GM19397 (cell line): Measurements from ENCODE around the gene SH2D5.
A peak's percentile ranks its signal among the peaks of the same experiment; 100 is the strongest.

Experiments used
- ATAC-seq: cut with Tn5 transposase; IDR thresholded peaks from one replicate; pipeline ENCODE4 v1.9.1; 2021; ENCODE audit warnings: mild to moderate bottlenecking, moderate library complexity; ENCODE audit not compliant: unreplicated experiment

Gene SH2D5

DNA sequence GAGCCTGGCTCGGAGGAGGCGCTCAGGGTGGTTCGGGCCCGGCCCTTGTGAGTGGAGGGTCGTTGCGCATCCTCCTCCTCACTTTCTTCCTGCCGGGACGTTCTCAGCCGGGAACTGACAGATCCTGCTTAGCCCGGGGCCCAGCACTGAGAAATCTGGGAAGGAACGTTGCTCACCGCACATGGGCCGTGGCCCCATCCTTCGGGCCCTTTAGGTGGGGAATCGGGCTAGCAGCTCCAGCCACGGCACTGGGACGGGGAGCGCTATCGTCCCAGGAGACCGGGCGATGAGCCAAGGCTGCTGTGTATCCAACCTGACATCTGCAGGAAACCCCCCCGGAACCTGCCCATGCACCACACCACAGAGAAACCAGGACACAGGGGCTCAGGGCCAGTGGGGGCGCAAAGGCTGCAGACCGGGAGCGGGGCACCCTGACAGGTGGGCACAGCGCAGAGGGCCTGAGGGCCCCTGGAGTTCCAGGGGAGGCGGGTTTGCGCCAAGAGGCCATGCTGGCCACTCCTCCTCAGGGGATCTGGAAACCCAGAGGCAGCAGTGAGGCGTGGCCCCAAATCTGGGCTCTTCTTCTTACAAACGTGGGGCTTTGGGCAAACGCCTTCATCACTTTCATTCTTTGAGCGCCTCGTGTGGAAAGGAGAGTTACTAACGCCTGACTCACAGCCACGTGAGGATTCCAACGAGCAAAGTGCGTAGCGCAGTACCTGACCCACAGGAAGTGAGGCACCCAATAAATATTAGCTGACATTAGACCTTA, at the start of gene SH2D5:
Gene SH2D5 (minus strand): TSS at position 116 of the 772 bp plus-strand sequence. CDS start 4,659 bp downstream, outside the sequence.
- peak; percentile 47 for ATAC-seq

DNA sequence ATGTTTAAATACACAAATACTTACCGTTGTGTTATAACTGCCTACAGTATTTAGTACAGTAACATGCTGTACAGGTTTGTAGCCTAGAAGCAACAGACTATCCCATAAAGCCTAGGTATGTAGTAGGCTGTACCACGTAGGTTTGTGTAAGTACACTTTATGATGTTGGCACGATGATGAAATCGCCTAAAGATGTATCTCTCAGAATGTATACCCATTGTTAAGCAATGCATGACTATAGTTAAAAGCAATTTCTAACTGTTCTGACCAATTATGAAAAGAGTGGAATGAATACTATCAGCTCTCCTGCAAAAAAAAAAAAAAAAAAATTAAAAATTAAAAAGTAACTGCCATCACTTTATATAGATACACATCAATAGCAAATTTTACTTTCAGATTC, 43.2 kb upstream of the SH2D5 start:
- no peak for ATAC-seq

DNA sequence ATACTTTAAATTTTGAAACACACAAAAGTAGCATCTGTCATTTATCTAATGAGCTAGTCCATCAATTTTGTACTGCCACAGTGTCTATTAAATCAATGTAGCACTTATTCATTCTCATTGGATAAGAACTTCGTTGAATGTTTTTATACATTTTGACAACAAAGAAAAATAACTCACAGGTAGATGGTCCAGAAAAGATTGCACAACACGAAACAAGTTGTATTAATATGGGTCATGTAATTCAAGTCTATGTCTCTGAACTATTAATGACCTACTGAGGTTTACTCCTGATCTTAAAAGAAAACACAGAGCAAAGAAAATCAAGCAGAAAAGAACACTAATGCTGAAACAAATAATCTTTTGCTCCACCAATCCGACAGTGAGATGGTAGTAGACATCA, 39.3 kb upstream of the SH2D5 start:
- ATAC-seq, result no peak

DNA sequence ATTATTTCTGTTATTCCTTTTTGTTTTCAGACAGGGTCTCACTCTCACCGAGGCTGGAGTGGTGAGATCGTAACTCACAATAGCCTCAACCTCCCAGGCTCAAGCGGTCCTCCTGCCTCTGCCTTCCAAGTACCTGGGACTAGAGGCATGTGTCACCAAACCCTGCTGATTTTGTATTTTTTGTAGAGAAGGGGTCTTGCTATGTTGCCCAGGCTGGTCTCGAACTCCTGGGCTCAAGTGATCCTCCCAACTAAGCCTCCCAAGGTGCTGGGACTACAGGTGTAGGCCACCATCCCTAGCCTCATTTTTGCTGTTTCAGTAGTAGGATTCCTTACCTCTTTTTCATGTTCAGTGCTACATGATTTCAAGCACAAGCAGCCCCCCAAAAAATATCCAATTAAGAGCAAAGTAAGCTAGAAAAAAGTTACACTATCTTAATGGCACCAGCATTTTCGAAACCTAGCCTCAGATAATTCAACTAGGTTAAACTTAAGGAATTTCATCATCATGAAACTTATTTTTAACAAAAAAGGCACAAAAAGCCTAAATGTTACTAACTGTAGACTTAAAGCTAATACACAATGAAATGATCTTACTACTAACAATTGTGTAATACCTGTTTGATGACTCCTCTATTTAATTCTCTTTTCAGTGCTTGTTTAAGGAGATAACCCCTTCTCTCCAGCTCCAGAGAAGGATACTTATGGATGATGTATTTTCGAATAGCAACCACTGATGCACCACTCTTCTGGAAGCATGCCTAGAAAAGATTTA, 38.0 kb upstream of the SH2D5 start:
- ATAC-seq, result no peak

DNA sequence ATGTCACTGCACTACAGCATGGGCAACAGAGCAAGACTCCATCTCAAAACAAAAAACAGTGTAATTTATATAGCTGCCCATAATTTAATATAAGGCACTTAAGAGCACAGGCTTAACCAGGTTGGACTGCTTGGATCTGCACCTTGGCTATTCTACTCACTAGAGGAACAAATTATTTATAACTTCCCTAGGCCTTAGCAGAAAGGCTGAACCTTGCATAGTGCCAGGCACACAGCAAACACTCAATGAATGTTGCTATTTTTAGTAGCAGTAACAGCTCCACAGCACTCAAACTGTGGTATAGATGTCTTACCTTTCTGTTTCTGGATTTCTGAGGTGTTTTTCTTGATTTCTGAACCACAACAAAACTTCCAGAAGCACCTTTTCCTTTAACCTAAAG, 34.8 kb upstream of the SH2D5 start:
- no peak for ATAC-seq

DNA sequence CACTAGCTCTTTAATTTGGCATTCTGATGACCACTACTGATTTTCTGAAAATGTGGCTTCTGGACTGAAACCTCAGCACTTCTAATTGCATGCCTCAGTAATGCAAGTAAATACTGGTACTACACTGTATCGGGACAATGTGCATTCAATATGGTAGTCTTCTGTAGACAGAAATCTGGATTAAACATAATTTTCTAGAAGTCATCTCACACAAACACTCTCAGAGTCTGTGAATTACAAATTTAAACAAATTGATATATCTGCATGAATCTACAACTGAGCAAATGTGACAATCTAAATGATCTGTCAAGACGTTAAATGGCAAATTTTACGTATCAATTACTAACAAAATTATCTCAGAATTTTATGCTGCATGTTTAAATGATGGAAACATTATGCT, 30.9 kb upstream of the SH2D5 start:
- ATAC-seq, result no peak

DNA sequence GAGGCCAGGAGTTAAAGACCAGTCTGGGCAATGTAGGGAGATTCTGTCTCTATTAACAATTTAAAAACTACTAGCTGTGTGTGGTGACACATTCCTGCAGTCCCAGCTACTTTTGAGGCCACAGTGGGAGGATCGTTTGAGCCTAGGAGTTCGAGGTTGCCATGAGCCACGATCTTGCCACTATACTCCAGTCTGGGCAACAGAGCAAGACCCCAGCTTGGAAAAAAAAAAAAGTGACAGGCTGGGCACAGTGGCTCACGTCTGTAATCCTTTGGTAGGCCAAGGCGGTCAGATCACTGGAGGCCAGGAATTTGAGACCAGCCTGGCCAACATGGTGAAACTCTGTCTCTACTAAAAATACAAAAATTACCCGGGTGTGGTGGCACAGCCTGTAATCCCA, 27.8 kb upstream of the SH2D5 start:
- ATAC-seq, result no peak

DNA sequence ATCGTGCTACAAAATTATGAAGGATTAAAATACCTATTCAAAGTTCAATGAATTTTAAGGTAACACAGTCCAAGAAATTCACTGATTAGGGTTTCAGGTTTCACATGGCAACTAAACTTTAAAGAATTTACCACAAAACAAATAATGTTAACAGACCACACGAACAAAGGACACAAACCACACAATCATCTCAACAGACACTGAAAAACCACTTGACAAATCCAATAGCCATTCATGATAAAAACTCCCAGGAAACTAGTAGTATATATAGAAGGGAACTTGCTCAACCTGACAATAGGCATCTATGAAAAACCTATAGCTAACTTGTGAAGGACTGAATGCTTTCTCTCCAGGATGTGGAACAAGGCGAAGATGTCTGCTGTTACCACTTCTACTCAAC, 21.1 kb upstream of the SH2D5 start:
- ATAC-seq, result no peak

DNA sequence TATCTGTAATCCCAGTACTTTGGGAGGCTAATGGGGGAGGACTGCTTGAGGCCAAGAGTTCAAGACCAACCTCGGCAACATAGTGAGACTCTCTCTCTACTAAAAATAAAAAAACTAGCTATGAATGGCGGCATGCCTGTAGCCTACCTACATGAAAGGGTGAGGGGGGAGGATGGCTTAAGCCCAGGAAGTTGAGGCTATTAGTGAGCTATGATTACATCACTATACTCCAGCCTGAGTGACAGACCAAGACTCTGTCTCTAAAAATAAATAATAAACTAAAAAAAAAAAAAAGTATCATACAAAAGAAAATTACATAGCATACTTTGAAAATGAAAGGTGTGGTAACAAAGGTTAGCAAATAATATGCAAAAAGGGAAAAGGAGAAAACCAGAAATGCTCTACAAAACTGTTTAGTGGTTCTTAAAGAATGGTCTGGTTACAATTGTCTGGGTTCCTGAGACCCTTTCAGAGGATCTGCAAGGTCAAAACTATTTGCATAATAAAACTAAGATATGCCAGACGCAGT, 19.0 kb upstream of the SH2D5 start:
- no peak for ATAC-seq

DNA sequence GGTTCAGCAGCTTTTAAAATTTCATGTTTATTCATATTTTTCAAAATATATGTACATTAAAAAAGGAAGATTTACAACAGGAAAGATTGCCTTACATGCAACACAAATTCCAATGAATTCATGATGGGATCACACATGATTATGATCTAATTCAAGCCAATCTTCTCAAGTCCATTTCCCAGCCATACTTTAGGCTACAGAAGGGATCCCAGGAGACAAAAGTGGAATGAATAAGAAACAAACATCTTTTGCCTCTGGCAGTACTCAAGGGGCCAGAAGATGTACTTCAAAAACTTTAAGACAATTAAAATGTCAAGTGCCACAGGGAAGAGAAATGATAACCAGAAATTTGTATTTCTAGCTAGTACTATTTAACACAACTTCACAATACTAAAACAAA, 10.2 kb upstream of the SH2D5 start:
- ATAC-seq, result no peak

DNA sequence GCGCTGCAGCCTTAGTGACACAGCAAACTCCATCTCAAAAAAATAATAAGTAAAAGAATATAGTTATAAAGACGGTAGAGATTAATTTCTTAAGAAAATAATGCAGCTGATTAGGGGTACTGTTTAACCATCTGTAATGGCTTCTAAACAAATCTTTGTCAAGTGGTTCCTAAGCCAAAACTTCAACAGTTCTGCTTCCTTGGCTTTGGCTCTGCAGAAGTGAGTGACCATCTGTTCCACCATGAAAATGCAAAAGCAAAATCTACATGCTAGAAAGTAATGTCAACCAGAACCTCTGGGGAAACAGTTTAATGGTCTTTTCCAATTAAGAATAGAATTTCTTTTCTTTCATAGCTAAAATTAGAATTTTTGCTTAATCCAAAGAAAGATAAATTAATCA, 8.3 kb upstream of the SH2D5 start:
- ATAC-seq, result no peak

DNA sequence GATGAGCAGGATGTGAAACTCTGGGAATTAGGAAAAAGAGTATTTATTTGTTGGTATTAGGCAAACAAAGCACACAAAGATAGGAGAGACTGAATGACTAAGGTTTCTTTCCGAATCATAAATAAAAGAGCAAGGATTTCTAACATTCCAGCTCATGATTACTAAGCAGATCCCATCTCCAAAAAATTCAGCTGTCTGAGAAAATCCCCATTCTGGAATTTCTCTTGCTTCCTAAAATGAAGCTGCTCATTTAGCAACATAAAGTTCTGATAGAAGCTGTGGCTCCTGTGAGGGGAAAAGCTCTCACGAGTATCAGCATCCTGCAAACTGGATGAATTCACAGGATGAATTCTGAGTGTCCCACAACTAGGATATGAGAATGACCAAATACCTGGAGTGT, 6.7 kb upstream of the SH2D5 start:
- ATAC-seq, result no peak

DNA sequence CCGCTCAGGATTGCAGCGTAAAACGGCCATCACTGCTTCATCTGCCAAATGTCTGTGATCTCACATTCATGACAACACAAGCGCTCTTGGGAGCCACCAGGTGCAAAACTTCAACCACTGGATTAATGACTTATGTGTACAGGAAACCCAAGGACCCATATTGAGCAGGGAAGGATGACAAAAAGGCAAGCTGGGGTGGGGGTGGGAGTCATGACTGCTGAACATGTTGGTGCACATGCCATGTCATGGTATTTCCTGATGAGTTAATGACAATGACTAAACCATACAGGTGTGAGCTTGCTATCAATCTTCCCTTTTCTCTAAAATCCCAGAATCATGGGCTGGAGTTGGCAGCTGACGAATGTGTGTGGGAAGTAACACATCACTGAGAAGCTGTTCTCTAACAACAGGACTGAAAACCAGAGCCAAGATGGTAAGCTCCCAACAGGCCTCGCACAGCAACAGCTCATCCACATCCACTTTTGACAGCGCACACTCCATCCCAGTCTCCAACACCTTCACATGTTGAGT, 3.1 kb upstream of the SH2D5 start:
- ATAC-seq, result no peak

DNA sequence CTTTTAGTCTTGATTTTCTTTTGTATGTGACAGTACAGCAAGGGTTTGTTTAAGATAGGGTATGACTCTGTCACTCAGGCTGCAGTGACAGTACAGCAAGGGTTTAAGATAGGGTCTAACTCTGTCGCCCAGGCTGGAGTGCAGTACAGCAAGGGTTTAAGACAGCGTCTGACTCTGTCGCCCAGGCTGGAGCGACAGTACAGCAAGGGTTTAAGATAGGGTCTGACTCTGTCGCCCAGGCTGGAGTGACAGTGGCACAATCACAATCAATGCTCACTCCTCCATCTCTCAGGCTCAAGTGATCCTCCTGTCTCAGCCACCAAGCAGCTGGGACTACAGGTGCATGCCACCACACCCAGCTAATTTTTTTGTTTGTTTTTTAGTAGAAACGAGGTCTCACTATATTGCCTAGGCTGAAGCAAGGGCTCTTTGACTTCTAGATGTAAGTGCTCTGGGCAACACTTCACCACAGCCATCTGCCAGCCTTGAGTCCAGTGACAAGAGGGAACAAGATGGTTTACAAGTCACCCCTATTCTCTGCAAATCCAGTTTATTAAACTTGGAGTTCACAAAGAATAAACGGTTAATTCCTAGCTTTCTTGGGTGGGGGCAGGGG, 965 bp upstream of the SH2D5 start:
- ATAC-seq, result no peak

DNA sequence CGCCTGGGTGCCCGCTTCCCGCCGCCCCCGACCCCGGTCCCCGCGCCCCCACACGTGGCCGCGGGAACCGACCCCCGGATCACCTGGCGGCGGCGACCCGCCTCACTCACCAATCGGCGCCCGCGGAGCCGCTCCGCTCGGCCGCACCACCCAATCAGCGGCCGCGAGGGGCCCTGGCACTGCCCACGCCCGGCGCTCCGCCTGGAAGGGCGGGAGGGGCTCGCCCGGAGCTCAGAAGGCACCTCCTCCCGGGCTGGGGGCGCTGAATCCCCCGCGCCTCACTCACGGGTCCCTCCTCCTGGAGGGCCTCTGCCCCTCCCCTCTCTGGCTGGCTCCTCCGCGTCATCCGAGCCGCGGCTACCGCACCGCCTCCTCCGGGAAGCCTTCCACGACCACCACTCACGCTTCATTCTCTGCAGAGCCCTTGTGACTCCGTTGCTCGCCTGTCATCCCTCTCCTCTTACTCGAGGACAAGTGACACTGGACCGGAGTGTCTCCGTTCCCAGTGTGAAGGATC, 374 bp downstream of the SH2D5 start:
- peak; percentile 64 for ATAC-seq

DNA sequence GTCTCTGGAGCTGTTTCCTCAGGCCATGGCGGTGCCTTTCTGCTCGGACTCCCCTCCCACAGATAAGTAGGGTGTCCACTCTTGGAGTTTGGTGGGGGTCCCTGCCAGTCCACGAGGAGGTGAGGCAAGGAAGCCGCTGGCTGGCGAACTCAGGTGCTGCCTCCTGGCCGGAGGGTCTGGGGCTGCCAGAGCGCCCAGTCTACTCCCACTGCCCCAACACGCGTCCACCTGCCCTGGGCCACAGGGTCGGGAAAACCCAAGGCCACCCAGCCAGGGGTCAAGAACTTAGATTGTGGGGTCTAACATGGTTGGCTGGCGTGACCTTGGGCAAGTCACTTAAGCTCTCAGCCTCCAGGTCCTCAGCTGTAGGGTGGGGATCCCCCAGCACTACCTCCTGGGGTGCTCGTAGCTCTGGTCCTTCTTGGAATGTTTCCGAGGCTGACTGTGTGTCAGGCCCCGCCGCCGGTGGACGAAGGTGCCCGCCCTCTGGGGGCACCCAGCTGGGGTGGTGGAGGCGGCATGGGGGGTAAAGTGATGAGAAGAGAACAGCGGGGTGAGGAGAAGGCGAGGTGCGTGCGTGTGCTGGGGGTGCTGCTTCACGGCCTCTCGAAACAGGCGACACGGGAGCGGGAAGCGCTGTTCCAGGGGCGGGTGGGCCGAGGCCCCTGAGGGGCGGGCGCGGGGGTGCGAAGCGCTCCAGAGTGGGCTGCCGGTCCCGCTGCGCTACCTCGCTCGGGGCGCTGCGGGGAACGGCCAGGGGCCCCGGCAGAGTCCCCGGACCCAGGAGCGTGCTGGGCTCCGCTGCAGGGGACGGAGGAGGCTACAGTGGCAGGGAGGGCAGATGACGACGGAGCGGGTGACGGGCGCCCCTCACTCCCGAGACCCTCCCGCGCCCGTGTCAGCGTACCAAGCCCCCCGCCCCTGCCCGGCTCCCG, 1.2 kb downstream of the SH2D5 start:
- ATAC-seq, result no peak

DNA sequence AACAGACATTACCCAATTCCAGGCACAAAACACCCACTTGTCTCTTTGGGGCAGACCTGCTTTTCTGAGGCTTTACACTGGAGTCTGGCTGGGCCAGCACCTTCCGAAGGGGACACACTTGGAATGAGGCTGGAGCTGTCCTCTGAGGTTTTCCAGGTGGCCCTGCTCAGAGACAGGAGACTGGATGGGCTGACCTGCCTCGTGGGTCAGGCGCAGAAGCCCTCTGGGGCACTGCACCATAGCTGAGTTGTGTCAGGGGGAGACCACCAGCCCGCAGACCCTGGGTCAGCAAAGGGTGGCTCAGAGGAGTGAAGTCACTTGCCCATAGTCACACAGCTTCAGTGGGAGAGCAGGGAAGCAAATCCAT, 1.8 kb downstream of the SH2D5 start:
- no peak for ATAC-seq

DNA sequence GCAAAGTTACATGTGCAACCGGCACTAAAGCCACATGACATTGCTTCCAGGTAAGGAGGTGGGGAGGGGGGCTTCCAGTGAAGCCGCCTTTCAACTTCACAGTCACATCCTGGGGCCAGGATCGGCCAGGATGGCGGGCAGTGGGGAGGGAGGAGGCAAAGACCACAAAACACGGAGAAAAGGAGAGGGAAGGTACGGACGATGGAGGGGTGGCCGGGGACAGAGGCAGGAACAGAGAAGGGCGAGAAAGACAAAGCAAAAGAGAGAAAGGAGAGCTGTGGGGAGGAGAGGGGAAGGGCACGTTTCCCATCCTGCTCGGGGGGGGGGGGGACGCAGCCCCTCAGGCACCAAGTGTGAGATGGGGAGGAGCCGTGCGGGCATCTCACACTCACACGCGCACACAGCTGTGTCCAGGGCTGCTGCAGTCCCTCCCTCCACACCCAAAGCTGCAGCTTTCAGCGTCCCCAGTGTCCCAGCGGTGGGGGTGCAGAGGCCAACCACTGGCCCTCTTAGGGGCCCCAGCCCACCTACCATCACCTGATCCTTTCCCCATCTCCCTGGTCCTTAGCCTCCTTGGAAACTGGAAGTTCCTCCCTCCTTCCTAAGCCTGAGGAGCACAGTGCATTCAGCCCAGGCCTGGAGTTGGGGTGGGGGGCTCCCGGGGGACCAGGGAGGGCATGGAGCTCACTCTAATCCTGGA, 2.4 kb downstream of the SH2D5 start:
- ATAC-seq, result no peak

DNA sequence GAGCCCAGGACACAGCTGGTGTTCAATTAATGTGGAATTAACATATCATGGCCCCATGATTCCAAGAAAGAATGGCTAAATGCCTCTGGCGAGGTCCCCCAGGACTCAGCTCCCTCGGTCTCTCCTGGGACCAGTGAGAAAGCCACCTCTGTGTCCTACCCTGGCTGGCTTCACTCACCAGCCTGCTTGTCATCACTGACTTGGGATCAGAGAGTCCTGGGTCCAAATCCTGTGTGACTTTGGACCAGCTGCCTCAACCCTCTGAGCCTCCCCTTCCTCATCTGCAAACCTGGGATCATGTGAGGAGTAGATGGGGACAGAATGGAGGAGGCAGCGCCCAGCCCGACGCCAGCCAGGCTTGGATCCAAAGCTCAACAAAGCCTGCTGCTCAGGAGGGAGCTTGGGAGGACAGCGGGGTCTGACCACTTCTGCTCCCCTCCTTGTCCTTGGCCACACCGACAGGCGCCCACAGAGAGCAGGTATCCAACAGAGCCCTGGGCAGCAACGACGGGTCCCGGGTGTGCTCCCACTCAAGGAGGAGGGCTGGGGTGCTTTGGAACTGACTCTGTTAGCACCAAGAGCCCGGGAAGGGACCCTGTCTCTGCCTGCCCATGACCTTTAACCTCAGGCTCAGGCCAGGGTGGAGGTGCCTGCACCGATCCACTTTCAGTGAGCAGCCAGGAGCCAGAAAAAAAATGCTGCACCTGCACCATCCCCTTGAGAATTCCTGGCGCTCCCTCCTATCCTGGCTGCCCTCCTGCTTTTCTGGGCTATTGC, 3.2 kb downstream of the SH2D5 start:
- ATAC-seq, result no peak
